T-helper 1 cell treated with Interleukin-12 subunit alpha and Interleukin-12 subunit beta and Interleukin-4 antibody, amounts not matched to agents 30 ng/mL and 1 ng/mL, for 36 hours (primary cell): Measurements from ENCODE around the gene ETFRF1. TPM values are rescaled to one million over a fixed set of nuclear protein-coding genes. Genes with fewer than 3 reads are reported as not detected.

Experiments used
- total RNA-seq: library from RNA; stranded (reverse); gene quantifications from 2 replicates; pipeline ENCODE4 v1.2.3, GENCODE V29; 2022

ETFRF1 gene
- total RNA-seq, 1 donor from 2014 or later: 10.2 TPM

Other genes starting within 250 kb of the ETFRF1 start
- gene BCAT1, start 246.1 kb upstream of the ETFRF1 start, total RNA-seq: 38.0 and 39.7 TPM in 2 replicates
- gene DNAI7, start 77 bp upstream of the ETFRF1 start, total RNA-seq: not detected in 2 replicates
- 40.3 and 43.0 TPM in 2 replicates for gene KRAS, start 55.7 kb downstream of the ETFRF1 start, total RNA-seq